CD1c-positive myeloid dendritic cell (primary cell): ENCODE data around the gene TMEM11.
"Not testable (repeated sequence)": the region's sequence is repeated elsewhere in the genome, so short reads cannot be mapped to it uniquely, and the experiment has no call there.

ENCODE experiments used
- DNase-seq: peaks from one replicate; pipeline ENCODE4 v3.0.0-alpha.2; 2016; ENCODE audit errors: extremely low spot score

The TMEM11 gene

DNA sequence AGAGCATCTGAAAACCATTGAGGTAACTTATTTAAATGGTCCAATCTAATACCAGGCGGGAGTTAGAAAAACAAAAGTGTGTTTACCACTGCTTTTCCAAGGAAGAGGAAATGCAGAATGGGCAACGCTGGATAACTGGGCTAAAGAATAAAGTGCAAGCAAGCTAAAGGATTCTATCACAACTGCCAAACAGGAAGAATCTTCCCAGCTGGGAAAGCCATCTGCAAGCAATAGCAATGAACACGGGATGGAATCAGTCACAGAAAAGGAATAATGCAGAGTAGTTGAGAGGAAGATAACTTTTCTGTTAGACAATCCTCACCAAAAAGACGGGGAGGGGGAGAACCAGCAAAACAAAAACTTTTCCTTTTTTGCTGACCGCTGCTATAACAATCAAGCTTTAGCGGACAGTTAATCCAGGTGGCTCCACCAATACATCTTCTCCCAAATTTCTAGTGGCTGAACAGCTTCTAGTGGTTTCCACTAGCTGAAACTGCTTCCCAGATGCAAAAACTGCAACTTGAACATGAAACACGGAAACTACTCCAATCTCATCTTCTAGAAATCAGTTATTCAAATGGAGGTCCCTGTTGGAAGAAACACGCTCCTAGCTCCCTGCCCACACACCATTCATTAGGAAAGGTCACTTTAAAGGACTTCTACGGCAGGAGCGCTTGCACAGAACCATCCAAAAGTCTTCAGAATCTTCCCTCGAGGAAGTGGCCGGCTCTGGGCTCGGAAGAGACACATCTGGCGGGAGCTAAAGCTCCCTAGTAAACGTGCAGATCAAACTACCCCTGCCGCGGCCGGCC is 929 bp downstream of the TMEM11 start:
- no peak for DNase-seq

DNA sequence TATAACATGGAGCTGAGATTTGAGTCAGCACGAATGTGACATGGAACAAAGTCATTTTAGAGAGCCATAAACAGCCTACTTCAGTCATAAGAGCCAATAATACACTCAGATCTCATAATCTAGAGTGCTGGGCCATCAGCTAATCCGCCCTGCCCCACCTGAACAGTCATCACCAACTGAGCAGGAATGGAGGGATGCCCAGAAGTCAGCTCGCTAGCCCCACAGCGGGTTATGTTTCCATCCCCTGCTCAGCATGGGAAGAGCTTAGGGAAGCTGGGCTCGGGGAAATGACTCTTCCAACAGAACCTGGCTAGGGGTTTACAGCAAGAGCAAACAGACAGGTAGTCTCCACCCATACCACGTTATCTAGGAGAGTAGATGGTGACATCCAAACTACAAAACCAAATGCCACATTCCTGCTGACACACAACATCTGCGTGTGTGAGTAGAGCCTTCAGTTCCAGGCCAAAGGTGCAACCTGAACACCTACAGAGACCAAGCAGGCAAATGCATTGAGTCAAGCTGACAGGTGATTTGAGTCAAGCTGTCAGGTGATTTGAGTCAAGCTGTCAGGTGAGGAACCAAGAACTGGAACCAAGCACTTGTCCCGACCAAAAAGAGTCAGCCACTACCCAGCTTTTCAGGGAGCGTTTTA is 2.0 kb downstream of the TMEM11 start:
- no peak for DNase-seq

DNA sequence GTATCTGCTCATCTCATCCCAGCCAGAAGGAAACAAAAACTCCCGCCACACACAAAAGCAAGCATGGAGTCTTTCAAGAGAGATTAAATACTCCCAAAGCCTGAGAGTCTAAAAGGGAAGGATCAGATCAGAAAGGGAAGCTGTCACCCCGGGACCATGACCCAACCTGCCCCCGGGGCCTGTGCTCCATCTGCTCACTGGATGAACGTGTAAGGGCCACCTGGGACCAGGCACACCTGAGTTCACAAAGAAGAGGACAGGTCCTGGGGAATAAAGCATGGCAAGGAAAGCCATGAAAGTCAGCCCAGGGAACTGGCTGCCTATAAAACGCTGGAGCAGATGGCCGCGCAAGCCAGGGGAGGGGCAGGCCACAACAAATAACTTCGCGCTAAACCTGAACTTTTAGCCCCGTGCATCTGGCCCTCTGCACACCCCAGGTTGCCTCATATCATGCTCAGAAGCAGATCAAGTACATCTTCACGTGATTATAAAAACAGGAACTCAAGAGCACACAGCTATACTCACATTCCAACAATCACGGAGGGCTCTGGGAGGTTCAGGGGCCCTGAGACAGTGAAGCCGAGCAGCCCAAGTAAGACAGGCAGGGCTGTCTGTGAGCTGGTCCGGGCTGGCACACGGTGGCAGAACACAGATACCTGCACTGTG is 3.4 kb downstream of the TMEM11 start:
- peak; percentile 48 for DNase-seq

DNA sequence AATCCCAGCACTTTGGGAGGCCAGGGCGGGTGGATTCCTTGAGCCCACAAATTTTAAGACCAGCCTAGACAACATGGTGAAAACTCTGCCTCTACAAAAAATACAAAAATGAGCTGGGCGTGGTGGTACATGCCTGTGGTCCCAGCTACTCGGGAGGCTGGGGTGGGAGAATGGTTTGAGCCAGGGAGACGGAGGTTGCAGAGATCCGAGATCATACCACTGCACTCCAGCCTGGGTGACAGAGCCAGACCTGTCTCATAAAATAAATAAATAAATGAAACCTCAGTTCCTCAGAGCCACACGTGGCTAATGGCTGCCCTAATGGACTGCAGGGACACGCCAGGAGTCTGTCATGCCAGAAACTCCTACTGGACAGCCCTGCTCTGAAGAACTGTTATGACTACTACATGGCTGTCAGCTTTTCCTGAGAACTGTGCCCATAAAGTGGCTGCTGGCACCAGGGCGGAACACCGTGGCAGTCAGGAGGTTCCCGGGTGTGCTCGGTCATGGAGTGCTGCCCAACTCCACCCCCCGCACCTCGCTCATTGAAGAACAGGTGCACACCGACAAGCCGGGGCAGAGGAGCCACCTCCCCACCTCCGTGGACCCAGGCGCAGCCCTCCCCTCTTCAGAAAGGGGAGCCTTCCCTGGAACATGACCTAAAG is 4.3 kb downstream of the TMEM11 start:
- DNase-seq, result no peak

DNA sequence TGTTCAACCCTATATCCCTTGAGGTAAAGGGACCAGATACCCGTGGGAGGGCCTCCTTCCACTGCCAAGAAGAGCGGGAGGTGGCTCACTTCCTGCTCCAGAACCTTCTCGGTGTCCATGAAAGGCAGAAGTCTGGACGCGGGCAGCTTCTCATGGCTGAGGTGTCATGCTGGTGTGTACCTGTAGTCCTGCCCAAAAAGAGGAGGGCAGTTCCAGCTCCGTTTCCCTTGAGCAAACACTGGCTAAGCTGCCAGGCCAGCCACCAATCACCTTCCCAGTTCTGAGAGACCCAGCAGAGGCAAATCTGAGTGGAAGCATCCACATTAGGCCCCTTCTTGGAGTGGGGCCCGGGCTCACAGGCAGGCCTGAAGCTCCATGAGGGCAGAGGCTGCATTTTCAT is 5.6 kb downstream of the TMEM11 start:
- peak; percentile 23 for DNase-seq

DNA sequence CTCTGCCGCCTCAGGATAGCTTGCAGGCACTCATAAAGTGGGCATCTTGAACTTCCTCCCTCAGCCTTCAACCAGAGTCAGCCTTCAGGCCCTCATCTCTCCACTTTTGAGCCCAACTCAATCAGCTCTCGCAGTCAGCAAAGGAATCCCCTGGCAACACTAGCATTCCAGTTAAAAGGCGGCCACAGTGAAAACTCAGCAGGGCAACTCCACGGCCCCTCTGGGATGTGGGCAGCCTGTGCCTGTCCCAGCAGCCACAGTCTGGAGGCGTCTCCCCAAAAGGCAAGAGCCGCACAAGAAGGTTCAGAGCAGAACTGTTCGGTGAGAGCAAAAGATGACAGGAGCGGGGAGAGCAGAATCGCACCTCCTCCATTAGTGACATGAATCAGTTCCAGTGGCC is 9.0 kb downstream of the TMEM11 start:
- no peak for DNase-seq

DNA sequence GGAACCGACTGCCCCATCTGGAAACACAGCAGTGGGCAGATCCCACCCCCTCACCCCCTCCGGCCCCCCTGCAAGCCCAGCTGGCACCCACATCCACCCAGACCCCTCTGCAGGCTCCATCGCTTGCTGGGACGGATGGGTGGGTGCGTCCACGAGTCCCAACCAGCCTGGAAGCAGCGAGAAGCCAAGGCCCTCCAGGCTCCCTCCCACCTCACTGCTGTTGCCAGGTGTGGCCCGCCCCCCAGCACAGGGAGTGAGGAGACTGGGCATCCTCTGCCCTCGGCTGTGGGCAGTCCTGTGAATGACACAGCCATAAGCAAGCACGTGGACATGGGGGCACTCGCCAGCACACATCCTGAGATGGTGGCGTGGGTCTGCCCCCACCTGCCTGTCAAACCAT is 11.4 kb downstream of the TMEM11 start:
- no peak for DNase-seq

DNA sequence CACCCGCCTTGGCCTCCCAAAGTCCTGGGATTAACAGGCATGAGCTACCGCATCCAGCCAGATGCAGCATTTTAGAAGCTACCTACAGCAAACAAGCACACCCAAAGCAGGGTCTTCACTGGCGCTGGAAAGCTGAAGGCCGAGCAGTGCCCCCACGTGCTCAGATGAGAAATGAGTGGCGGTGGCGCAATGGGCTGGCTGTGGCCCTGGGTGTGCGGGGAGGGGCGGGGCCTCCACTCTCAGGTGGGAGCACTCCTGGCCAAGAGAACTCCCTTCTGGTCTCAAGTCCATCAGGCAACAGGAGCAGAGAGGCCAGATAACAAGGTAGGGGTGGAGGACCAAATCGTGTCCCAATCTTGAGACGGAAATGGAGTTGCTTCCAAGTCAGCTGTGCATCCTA is 12.1 kb downstream of the TMEM11 start:
- DNase-seq, result no peak

DNA sequence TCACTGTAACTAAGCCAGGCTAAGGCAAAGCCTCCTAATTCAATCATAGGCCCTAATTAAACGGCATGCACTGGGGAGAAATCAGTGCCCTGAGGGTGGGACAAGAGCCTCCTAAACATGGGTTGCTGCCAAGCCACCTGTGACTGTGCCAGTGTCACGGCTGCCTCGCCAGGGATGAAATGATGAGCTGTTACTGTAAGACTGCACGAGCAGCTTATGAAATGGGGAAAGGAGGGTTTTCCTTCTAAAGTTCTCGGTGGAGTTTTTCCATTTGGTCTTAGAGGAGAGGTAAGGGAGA is 12.7 kb downstream of the TMEM11 start:
- DNase-seq, result no peak

DNA sequence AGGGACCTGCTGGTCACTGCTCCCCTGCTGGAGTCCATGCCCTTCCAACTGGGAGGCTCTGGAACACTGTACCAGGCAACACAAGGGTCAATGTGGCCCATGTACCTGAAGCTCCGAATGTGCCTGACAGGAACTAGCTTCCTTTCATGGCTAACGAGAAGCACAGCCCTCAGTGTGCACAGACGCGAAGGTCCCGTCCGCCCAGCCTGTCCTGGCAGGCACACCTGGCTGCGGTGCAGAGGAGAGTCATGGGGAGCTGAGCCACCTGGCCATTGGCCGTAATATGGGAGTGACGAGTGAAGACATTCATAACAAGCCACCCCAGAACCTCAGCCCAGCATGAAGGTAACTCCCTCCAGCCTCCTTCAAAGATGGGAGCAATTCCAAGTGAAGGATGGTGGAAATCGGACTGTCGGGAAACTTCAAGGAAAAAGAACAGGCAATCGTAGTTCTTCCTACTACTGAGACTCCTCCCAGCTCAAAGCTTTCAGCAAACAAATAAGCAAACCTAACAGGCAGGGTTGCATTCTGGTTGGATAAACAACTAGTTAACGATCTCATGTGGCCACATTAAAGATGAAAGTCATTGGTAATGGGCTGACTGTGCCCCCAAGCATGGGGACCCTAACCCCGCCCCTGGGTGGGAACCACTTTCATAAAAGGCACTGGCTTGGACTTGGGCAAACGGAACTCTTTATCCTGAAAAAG is 13.2 kb downstream of the TMEM11 start:
- no peak for DNase-seq

DNA sequence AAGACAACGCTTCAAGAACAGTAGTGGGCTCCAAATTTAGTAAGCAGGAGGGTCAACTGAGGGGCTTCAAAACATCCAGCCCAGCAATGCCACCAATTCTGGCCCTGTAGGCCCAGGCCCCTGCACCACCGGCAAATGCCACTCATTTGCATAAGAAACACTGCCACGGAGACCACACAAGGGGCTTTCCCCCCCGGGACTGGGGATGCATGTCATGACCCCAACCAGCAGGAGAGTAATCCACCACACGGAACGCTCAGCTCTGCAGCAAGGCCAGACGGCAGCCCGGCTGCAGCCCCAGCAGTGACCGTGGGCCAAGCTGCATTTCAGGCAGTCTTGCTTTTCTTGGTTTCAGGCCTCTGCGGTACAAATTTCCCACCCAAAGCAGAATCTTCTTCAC is 14.1 kb downstream of the TMEM11 start:
- DNase-seq, result no peak

DNA sequence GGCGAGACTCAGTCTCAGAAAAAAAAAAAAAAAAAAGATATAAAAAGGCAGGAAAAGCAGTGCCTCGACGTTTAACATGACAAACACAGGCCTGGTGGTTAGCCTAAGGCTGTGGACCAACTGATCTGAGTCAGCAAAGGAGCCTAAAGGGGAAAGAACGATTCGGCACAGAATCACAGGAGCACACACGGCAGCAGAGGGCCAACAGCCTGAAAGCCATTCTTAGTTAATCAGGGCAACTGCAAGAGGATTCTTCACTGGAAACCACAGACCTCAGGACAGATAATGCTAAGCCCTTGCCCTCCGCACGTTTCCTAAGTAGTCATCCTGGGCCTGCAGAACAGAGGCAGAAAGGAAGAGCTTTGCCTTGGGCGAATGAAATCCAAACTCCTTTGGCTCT is 14.7 kb downstream of the TMEM11 start:
- DNase-seq, result no peak

DNA sequence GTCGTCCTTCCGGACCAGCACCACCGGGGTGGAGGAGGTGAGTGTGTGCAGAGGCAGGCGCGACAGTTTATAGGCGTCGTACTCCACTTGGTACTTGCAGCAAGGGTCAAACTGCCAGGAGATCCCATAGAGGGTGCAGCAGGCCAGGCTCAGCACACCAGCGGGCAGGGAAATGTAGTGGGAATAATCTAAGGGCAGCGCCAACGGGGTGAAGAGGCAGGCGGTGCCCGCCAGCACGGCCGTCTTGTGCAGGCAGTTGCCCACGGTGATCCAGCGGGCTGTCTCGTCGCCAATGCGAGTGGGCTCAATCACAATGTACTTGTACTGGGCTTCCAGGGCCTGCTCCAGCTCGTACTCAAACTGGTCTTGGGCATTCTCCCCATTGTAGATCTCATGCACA is 15.6 kb downstream of the TMEM11 start:
- DNase-seq, result no peak

DNA sequence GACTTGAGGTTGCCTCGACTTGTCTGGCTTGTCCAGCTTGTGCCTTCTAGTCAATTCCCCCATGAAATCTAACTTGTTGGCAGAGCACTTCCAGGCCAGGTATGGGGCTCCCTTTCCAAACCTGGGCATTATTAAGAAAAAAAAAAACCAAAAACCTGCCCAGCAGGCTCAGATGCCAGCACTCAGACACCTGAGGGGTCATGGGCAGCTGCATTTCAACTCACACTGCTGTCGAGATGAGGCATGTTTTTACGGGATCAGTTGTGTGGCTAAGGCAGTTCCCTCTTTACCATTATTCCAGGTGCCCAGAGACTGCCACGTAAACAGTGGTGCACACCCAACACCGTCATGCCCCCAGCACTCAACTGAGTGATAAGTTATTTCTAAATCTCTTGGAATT is 17.8 kb downstream of the TMEM11 start:
- DNase-seq, result no peak

DNA sequence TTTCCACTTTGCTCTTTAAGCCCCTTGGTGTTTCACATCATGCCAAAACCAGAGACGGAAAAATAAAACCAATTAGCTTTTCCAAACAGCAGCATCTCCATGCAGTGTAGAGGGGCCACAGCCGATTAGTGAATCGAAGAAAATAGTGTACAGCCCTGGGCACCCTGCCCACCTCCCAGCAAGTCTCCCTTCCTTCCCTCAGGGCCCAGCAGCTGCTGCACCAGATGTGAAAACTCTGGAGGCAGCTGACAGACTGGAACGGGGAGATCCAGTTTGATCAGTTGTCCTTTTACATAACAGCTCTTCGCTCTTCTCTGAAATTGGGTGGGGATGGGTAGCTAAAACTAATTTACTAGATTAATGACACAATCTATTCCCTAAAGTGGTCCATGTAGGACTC is 19.3 kb downstream of the TMEM11 start:
- DNase-seq, result no peak

DNA sequence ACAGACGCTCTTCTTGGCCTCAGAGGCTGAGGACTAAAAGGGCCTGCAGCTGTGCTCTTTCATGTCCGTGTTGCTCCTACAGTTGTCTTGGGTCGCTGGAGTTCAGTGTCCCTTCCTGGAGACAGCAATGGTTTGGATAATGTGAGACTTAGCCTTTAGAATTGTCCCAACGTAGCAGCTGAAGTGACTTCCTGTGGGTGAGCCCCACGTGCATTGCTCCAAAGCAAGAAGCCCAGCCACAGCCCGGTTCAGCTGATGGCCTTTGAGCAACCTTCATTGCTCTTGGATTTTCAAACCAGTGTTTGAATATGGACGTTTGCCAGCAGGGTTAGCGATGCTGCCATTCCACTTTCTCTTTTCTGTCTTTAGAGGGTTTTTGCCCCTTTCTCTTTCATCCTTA is 19.7 kb downstream of the TMEM11 start:
- DNase-seq, result no peak

DNA sequence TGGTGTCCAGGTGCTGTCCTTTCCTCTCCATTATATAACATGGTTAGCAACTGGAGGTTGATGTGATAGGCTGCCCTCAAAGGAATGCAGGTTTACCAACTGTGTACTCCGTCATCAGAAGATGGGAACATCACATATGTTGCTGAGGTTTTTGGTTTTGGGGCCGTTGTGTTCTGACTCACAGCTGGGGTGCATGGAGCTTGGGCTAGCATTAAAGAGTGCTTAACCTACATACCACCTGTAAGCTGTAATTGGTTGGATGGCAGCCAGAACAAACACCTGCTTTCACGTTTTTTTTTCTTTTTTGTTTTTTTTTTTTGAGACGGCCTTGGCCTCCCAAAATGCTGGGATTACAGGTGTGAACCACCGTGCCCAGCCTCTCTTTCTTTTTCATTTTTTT is 20.9 kb downstream of the TMEM11 start:
- DNase-seq, result no peak

DNA sequence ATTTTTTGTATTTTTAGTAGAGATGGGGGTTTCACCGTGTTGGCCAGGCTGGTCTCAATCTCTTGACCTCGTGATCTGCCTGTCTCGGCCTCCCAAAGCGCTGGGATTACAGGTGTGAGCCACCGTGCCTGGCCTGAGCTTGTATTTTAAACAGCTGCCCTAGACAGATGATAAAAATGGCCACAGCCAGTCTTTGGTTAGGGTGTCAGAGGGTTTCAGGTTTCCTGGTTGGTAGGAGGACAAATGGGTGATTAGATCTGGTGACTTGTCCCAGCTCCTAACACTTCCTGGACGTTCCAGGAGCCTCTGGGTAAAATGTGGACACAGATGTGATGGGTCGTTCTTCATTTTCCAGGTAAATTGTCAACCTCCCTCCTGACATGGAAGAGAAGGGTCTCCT is 21.5 kb downstream of the TMEM11 start:
- not testable (repeated sequence) for DNase-seq

DNA sequence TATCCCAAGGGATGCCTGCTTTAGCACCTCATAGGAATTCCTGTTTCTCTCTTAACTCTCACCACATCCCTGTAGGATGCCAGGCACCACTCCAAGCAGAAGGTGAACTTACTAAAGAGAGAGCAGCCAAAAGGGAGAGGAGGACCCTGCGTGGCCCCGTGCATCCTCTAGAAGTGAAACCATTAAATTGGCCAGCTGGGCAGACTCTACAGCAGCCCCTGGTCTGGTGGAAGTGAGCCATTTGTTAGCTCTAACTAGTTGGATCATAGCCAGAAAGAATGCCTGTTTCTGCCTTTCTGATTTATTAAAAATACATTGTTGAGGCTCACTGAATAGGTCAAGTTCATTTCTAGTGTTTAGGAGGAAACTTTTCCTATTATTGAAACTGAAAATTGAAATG is 22.3 kb downstream of the TMEM11 start:
- no peak for DNase-seq

DNA sequence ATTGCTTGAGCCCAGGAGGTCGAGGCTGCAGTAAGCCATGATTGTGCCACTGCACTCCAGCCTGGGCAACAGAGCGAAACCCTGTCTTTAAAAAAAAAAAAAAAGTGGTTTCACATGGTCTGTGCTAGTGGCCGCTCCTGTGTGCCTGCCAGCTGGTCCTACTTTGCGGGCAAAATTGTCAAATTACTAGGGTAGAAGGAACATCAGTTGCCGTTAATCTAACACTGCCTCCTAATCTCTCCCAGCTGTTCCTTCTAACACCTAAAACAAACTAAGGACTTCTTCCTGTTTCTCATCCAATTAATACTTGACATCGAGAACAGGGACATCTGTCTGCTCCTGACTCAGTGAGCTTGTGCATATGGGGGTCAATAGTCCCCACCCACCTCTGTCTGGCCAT is 23.9 kb downstream of the TMEM11 start:
- DNase-seq, result no peak

DNA sequence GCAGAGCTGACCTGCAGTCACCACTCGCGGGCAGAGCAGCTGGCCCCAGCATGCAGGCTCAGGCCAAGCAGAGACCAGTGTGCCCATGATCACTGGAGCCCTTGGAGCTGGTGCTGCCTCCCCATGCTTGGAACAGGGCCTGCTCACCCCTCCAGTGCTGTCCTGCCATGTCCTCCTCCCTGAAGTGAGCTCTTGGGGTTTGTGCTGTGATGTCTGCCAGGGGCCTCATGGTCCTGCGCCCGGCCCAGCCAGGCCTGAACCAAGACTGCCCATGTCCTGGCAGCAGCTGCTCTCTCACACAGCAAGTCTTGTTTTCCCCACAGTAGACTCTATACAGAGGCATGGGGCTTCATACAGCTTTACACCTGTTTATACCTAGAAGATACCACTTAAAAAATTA is 24.6 kb downstream of the TMEM11 start:
- DNase-seq, result no peak
